Endothelial cell of umbilical vein (primary cell): ENCODE data around the gene EFEMP1. TPM values are rescaled to one million over a fixed set of nuclear protein-coding genes. Genes with fewer than 3 reads are reported as not detected.

ENCODE experiments used
- BruUV-seq: library from RNA; stranded (reverse); fragments of 400-500 nt; replicated peaks from 2 replicates; lab custom pipeline; 2021; lab: Mats Ljungman, UMichigan
- CTCF ChIA-PET: fragments of 300-600, 350-600 bp; sonication (Branson Sonifier 250); formaldehyde crosslinking; loops from one replicate; lab custom pipeline; 2021; ENCODE audit warnings: antibody characterized with exemption, inconsistent platforms; lab: Charles Lee
- POLR2A ChIA-PET: fragments of 300-600, 350-600 bp; sonication (Branson Sonifier 250); formaldehyde crosslinking; loops from one replicate; lab custom pipeline; 2021; ENCODE audit warnings: antibody characterized with exemption, inconsistent platforms; lab: Charles Lee
- DNase-seq: peaks from one replicate; pipeline ENCODE4 v3.0.0-alpha.2; 2011; ENCODE audit warnings: low read depth, low spot score
- FAIRE-seq: peaks from 2 replicates; lab custom pipeline; 2011; peaks lifted over from hg19 to GRCh38; lab: Jason Lieb, UNC
- H2AFZ ChIP-seq: 2 replicates; pipeline ENCODE4 v1.6.0; 2012; ENCODE audit warnings: low read depth, low read length, control low read depth, inconsistent platforms
- H3K27ac ChIP-seq: 2 replicates; pipeline ENCODE4 v1.5.1; 2011; ENCODE audit warnings: low read depth, mild to moderate bottlenecking, control low read depth, low read length, moderate library complexity; ENCODE audit not compliant: insufficient read depth
- H3K27me3 ChIP-seq, 2 experiments: 2 replicates each; pipeline versions ENCODE4 v1.6.0 to v1.6.1; 2011; ENCODE audit warnings: low read length in 2 of 2, mixed read lengths in 1 of 2; ENCODE audit not compliant: control insufficient read depth in 2 of 2, insufficient read depth in 2 of 2
- H3K36me3 ChIP-seq, 2 experiments: 2 replicates in 1 of 2; 3 replicates in 1 of 2; pipeline ENCODE4 v1.5.1; 2011; ENCODE audit warnings: low read length in 2 of 2, mild to moderate bottlenecking in 1 of 2, moderate library complexity in 1 of 2; ENCODE audit not compliant: control insufficient read depth in 2 of 2, insufficient read depth in 2 of 2; ENCODE audit errors: extremely low read depth in 1 of 2
- H3K4me1 ChIP-seq: 3 replicates; pipeline ENCODE4 v1.5.1; 2011; ENCODE audit warnings: mild to moderate bottlenecking, low read length; ENCODE audit not compliant: control insufficient read depth, insufficient read depth; ENCODE audit errors: extremely low read depth
- H3K4me2 ChIP-seq: 2 replicates; pipeline ENCODE4 v1.6.1; 2011; ENCODE audit warnings: low read length, control low read depth, mixed read lengths; ENCODE audit not compliant: insufficient read depth
- H3K4me3 ChIP-seq, 3 experiments: fragments of 200-600 bp in 1 of 3; sonication (generic), shearing (Covaris generic) in 1 of 3; replicated peaks in 1 of 3; 2 replicates each; pipeline ENCODE4 v1.5.1; 2011 to 2016; ENCODE audit warnings: control low read depth in 3 of 3, low read length in 3 of 3, mild to moderate bottlenecking in 2 of 3, inconsistent platforms in 1 of 3, low read depth in 1 of 3, moderate library complexity in 1 of 3; ENCODE audit not compliant: insufficient read depth in 1 of 3
- H3K79me2 ChIP-seq: 2 replicates; pipeline ENCODE4 v1.6.0; 2012; ENCODE audit warnings: low read length, inconsistent platforms; ENCODE audit not compliant: control insufficient read depth, insufficient read depth
- H3K9ac ChIP-seq: replicated peaks from 2 replicates; pipeline ENCODE3; 2011; ENCODE audit warnings: low read length, control low read depth; ENCODE audit not compliant: insufficient read depth; ENCODE audit errors: extremely low read depth
- H3K9me1 ChIP-seq: replicated peaks from 3 replicates; pipeline ENCODE4 v1.6.0; 2011; ENCODE audit warnings: mild to moderate bottlenecking, low read length; ENCODE audit not compliant: control insufficient read depth, insufficient read depth; ENCODE audit errors: extremely low read depth
- H3K9me3 ChIP-seq: replicated peaks from 2 replicates; pipeline ENCODE4 v1.5.1; 2012; ENCODE audit warnings: low read length, inconsistent platforms; ENCODE audit not compliant: control insufficient read depth, insufficient read depth
- H4K20me1 ChIP-seq: replicated peaks from 2 replicates; pipeline ENCODE3; 2011; ENCODE audit warnings: mild to moderate bottlenecking, low read length; ENCODE audit not compliant: control insufficient read depth, insufficient read depth; ENCODE audit errors: extremely low read depth
- EZH2 ChIP-seq: IDR thresholded peaks from 2 replicates; pipeline ENCODE4 v1.6.1; 2012; ENCODE audit warnings: borderline replicate concordance, low read depth, mild to moderate bottlenecking, moderate library complexity, low read length, inconsistent platforms; ENCODE audit not compliant: severe bottlenecking
- FOS ChIP-seq: IDR thresholded peaks from 2 replicates; pipeline ENCODE4 v1.6.1; 2011; ENCODE audit warnings: mild to moderate bottlenecking, low read length, moderate library complexity, borderline replicate concordance; ENCODE audit not compliant: insufficient read depth
- GATA2 ChIP-seq: IDR thresholded peaks from 2 replicates; pipeline ENCODE4 v1.7.0; 2011; ENCODE audit warnings: low read depth, mild to moderate bottlenecking, moderate library complexity, mixed read lengths, low read length; ENCODE audit not compliant: insufficient read length, insufficient read depth
- JUN ChIP-seq: IDR thresholded peaks from 2 replicates; pipeline ENCODE4 v1.6.1; 2011; ENCODE audit warnings: borderline replicate concordance, low read depth; ENCODE audit not compliant: insufficient read length, insufficient read depth
- MYC ChIP-seq: IDR thresholded peaks from one replicate; pipeline ENCODE4 v1.6.1; 2011; ENCODE audit warnings: mild to moderate bottlenecking, low read depth, low read length
- POLR2A ChIP-seq: IDR thresholded peaks from 2 replicates; pipeline ENCODE4 v1.6.1; 2012; ENCODE audit warnings: low read depth, mild to moderate bottlenecking, control low read depth, low read length
- POLR2AphosphoS5 ChIP-seq: IDR thresholded peaks from 2 replicates; pipeline ENCODE4 v1.6.1; 2012; ENCODE audit warnings: low read depth, mild to moderate bottlenecking, control low read depth, low read length, moderate library complexity; ENCODE audit not compliant: insufficient read depth
- dilution Hi-C: fragments of 300-500 bp; cut with MboI; formaldehyde crosslinking; loops from one replicate; pipeline ENCODE4 v1.15.0; 2019; ENCODE audit warnings: low sequenced_read_pairs; ENCODE audit not compliant: extremely low pct_ligation_motif_present
- intact Hi-C: fragments of 100-400 bp; cut with micrococcal nuclease; formaldehyde crosslinking; loops from one replicate; pipeline ENCODE4 v1.10.0; 2022
- polyA plus RNA-seq, 4 experiments: library from polyadenylated mRNA; depleted of rRNA in 3 of 4; stranded (reverse) in 3 of 4; unstranded in 1 of 4; fragments of >200 nt; gene quantifications; 2 replicates each; pipeline versions ENCODE4 v1.2.1 to v1.2.3, GENCODE V29; 2011 to 2012; ENCODE audit warnings: missing spikeins in 1 of 4
- total RNA-seq: library from RNA; stranded (reverse); gene quantifications from 2 replicates; pipeline ENCODE4 v1.2.3, GENCODE V29; 2021
- TF ChIP-seq, protein P1 (sequence below), 2 donors: IDR thresholded peaks; 1 replicate in 1 of 2; 2 replicates in 1 of 2; pipeline ENCODE4 v1.5.1; 2011; ENCODE audit warnings: low read length in 2 of 2, mild to moderate bottlenecking in 2 of 2, moderate library complexity in 2 of 2, control low read depth in 1 of 2, inconsistent platforms in 1 of 2, low read depth in 1 of 2; ENCODE audit not compliant: insufficient read depth in 1 of 2; ENCODE audit errors: extremely low read depth in 1 of 2
- TF ChIP-seq, protein P2 (sequence below): IDR thresholded peaks from 2 replicates; pipeline ENCODE4 v1.6.1; 2011; ENCODE audit not compliant: insufficient read depth, insufficient read length

Gene EFEMP1
- total and polyA plus RNA-seq, 2 donors (not counting 3 experiments of a cell fraction or from before 2014, with no cell fraction given) = 2,981 to 11,813 TPM

DNA sequence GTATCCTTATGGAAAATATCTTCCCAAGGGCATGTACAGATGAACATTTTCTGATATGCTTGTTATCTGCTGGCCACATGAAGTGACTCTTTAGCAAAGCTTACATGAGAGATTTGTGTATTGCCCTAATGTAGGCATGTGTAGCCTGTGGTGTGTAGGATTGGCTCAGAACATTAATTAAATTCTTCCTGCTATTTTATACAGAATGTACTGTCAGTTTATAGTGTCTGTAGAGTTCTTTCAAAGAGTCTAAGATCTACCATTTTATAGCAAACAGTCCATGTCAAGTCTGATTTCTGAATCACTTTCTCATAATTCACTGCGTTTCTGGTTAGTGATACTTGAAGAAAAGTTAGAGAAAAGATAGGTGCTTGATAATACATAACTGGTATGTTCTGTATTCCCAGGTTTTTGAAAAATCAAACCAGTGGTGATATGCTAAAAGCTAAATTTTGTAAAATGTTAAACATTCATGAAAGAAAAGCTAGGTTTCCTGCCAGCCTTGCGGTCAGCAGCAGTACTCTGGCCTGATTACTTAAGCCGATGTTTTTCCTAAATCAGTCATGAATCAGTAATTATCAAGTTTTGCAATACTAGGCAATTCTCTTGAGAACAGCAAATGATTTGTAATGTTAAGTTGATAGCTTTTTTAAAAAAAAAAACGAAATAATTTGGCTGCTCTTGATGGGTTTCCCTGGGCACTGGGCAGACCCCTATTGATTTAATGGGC, 30.9 kb upstream of the EFEMP1 start:
- H3K9me3 ChIP-seq = no peaks in the 10 kb centered on the region
- H3K36me3 ChIP-seq = no peaks in the 10 kb centered on the region
- BruUV-seq = no TSS peak

DNA sequence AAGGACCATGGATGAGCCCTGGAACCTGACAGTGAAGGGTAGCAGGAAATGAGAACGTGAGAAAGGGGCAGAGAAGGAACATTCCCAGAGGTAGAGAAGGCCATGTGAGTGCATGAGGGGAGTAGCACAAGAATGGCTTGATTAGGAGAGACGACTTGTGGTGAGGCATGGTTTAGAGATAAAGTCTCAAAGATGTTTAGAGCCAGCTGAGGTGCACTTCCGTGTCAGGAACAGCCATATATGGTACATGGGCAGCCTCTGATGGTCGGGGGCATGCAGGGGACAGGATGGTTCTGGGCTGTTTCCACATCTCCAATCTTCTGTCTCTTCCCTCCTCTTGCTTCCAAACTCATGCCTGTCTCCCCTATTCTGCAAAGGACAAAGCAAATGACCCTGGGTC, 28.8 kb upstream of the EFEMP1 start:
- dilution Hi-C loops (no loop called here), intact Hi-C loops (no loop called here)
- Histone ChIP-seq H3K36me3 (no peaks in the 10 kb centered on the region), H3K9me1 (no peaks in the 10 kb centered on the region), H3K4me2 (no peak overlapping the region), H3K27ac (no peak overlapping the region), H2AFZ (no peak overlapping the region), H3K4me3 (no peak overlapping the region), H3K9me3 (no peaks in the 10 kb centered on the region), H3K79me2 (no peaks in the 10 kb centered on the region), H4K20me1 (no peaks in the 10 kb centered on the region), H3K4me1 (no peaks in the 10 kb centered on the region), H3K27me3 (no peaks in the 10 kb centered on the region), H3K9ac (no peak overlapping the region)
- BruUV-seq = no TSS peak
- FAIRE-seq = no peak
- no peak for DNase-seq
- TF ChIP-seq MYC (no peak), GATA2 (no peak), FOS (no peak), EZH2 (no peak), JUN (no peak), POLR2A (no peak), POLR2AphosphoS5 (no peak)
- TF ChIP-seq, protein P1, sequence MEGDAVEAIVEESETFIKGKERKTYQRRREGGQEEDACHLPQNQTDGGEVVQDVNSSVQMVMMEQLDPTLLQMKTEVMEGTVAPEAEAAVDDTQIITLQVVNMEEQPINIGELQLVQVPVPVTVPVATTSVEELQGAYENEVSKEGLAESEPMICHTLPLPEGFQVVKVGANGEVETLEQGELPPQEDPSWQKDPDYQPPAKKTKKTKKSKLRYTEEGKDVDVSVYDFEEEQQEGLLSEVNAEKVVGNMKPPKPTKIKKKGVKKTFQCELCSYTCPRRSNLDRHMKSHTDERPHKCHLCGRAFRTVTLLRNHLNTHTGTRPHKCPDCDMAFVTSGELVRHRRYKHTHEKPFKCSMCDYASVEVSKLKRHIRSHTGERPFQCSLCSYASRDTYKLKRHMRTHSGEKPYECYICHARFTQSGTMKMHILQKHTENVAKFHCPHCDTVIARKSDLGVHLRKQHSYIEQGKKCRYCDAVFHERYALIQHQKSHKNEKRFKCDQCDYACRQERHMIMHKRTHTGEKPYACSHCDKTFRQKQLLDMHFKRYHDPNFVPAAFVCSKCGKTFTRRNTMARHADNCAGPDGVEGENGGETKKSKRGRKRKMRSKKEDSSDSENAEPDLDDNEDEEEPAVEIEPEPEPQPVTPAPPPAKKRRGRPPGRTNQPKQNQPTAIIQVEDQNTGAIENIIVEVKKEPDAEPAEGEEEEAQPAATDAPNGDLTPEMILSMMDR (IDR thresholded peaks at IDR 0.05; ENCODE audit: extremely low read depth in 1 of 2, insufficient read depth in 1 of 2, low read depth in 1 of 2, low read length in 2 of 2) = no peak
- TF ChIP-seq, protein P2, sequence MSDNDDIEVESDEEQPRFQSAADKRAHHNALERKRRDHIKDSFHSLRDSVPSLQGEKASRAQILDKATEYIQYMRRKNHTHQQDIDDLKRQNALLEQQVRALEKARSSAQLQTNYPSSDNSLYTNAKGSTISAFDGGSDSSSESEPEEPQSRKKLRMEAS = no peak
- ChIA-PET CTCF (no interaction called here), POLR2A (no interaction called here)

More for the DNA sequence above, 30.9 kb upstream of the EFEMP1 start:
- no peak overlapping the region for H3K9ac ChIP-seq
- POLR2A ChIA-PET = no interaction called here
- CTCF ChIA-PET = interaction anchor here (0.7 to 1.1 kb wide), 6 partner anchors 9 to 183 kb away, joined by 3 to 6 read pairs (median 4); no protein-coding TSS in a partner anchor
- peak overlapping the region; percentile 56 for H2AFZ ChIP-seq
- no peaks in the 10 kb centered on the region for H3K4me1 ChIP-seq
- FAIRE-seq (no peak), DNase-seq (peak; percentile 63)
- dilution Hi-C loops = no loop called here
- H3K9me1 ChIP-seq = no peaks in the 10 kb centered on the region
- TF ChIP-seq POLR2AphosphoS5 (no peak), FOS (no peak), EZH2 (no peak)
- TF ChIP-seq, protein P2 = no peak
- intact Hi-C loops = no loop called here
- no peaks in the 10 kb centered on the region for H3K27me3 ChIP-seq
- H3K4me2 ChIP-seq = no peak overlapping the region
- no peak overlapping the region for H3K27ac ChIP-seq
- H4K20me1 ChIP-seq = no peaks in the 10 kb centered on the region
- H3K79me2 ChIP-seq = no peaks in the 10 kb centered on the region
- no peak overlapping the region for H3K4me3 ChIP-seq
